Measurements from ENCODE around the gene THOC5.
"Not testable (repeated sequence)": the region's sequence is repeated elsewhere in the genome, so short reads cannot be mapped to it uniquely, and the experiment has no call there.

THOC5 gene

GRCh38 chr22:29553351-29554224 is at the start of gene THOC5:
THOC5 (minus strand) TSS chr22:29553757; CDS start chr22:29549147, 4,610 bp downstream.
- peak; percentile 95 for DNase-seq

- no peak for DNase-seq
These were observed 45.1 kb upstream of the THOC5 start for GRCh38 chr22:29598684-29599020.

GRCh38 chr22:29597871-29598683 is 44.5 kb upstream of the THOC5 start:
- DNase-seq = not testable (repeated sequence)

GRCh38 chr22:29596408-29596807 is 42.9 kb upstream of the THOC5 start:
- DNase-seq = no peak

- not testable (repeated sequence) for DNase-seq
These were observed 40.9 kb upstream of the THOC5 start for GRCh38 chr22:29594447-29594846.

- DNase-seq = no peak
These were observed 40.4 kb upstream of the THOC5 start for GRCh38 chr22:29593923-29594322.

GRCh38 chr22:29587938-29588699 is 34.6 kb upstream of the THOC5 start:
- DNase-seq = no peak

GRCh38 chr22:29586193-29586705 is 32.7 kb upstream of the THOC5 start:
- DNase-seq = not testable (repeated sequence)

- no peak for DNase-seq
These were observed 31.4 kb upstream of the THOC5 start for GRCh38 chr22:29584975-29585374.

GRCh38 chr22:29581799-29582198 is 28.2 kb upstream of the THOC5 start:
- DNase-seq = no peak

- no peak for DNase-seq
These were observed 26.7 kb upstream of the THOC5 start for GRCh38 chr22:29580200-29580810.

GRCh38 chr22:29578462-29579200 is 25.1 kb upstream of the THOC5 start:
- DNase-seq = no peak

GRCh38 chr22:29574762-29575450 is 21.3 kb upstream of the THOC5 start:
- DNase-seq = no peak

- DNase-seq = no peak
These were observed 17.5 kb upstream of the THOC5 start for GRCh38 chr22:29570912-29571549.

- DNase-seq = no peak
These were observed 16.9 kb upstream of the THOC5 start for GRCh38 chr22:29570456-29570855.

GRCh38 chr22:29569011-29569678 is 15.6 kb upstream of the THOC5 start:
- DNase-seq = no peak

GRCh38 chr22:29567338-29567737 is 13.8 kb upstream of the THOC5 start:
- no peak for DNase-seq

- not testable (repeated sequence) for DNase-seq
These were observed 13.0 kb upstream of the THOC5 start for GRCh38 chr22:29566513-29566912.

- no peak for DNase-seq
These were observed 10.3 kb upstream of the THOC5 start for GRCh38 chr22:29563652-29564460.
